Measurements from ENCODE around the gene GSN.

DNA sequence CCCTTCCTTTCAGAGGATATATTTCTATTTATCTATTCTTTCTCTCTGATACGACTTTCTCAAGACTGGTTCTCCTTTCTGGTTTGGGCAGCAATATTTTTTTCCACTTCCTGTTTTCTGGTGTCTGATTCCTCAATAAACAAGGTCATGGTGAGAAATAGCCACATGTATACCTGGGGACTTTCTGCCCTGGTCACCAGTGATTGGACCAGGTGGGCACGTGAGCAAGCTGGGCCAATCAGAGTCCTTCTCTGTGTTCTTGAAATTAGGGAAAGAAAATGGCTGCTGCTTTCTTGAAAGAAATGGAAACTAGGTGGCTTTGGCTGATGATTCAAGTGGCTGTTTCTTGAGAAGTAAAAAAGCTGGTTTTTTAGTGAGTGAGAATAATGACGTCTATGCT is 18.4 kb upstream of the GSN start:
- TF ChIP-seq, protein P1, sequence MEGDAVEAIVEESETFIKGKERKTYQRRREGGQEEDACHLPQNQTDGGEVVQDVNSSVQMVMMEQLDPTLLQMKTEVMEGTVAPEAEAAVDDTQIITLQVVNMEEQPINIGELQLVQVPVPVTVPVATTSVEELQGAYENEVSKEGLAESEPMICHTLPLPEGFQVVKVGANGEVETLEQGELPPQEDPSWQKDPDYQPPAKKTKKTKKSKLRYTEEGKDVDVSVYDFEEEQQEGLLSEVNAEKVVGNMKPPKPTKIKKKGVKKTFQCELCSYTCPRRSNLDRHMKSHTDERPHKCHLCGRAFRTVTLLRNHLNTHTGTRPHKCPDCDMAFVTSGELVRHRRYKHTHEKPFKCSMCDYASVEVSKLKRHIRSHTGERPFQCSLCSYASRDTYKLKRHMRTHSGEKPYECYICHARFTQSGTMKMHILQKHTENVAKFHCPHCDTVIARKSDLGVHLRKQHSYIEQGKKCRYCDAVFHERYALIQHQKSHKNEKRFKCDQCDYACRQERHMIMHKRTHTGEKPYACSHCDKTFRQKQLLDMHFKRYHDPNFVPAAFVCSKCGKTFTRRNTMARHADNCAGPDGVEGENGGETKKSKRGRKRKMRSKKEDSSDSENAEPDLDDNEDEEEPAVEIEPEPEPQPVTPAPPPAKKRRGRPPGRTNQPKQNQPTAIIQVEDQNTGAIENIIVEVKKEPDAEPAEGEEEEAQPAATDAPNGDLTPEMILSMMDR (IDR thresholded peaks at IDR 0.05; ENCODE audit: low read depth, low read length, poor library complexity, severe bottlenecking), result no peak
- TF ChIP-seq EZH2phosphoT487 (IDR thresholded peaks at IDR 0.05; ENCODE audit: borderline replicate concordance, low read length), result no peak
